ENCODE results near the gene LRRC49. TPM values are rescaled to one million over a fixed set of nuclear protein-coding genes. Genes with fewer than 3 reads are reported as not detected.

Gene LRRC49
- polyA plus RNA-seq, 6 donors from 2014 or later: 0.26 to 0.63 TPM; not detected in 4

DNA sequence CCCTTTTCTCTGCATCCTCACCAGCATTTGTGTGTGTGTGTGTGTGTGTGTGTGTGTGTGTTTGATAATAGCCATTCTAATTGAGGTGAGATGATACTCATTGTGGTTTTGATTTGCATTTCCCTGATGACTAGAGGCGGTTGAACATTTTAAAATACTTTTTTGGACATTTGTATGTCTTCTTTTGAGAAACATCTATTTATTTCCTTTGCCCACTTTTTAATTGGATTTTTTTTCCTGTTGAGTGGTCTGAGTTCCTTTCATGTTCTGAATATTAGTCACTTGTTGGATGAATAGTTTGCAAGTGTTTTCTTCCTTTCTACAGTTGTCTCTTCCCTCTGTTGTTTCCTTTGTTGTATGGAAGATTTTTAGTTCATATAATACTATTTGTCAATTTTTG, 168.4 kb downstream of the LRRC49 start:
- H3K27ac Mint-ChIP-seq: peak overlapping the region in 1 of 6 donors; percentile 64

DNA sequence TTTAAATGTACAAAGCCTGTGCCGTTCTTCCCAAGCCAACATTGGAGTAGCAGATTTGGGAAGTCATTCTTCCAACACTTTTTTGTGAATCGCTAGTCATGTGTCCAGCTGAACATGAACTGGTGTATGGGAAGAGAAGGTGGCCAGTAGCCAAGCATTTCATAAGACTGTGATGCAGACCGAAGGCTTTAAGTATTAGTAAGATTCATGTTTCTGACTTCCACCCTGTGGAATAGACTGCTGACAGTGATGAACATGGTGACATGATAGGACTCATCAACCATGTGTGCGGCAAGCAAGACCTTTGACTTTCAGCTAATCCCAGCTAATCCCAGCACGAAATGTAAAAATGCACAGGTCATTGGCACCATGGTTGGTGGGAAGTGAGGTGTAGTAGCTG, 174.4 kb downstream of the LRRC49 start:
- ATAC-seq (ENCODE audit: low read depth in 2 of 2) (no peak), DNase-seq (no peak)
- Mint-ChIP-seq H3K4me3 (no peak overlapping the region), H3K4me1 (no peaks in the 10 kb centered on the region), H3K27ac (no peak overlapping the region), H3K27me3 (peaks cover 9 to 25% (median 10%) of the 10 kb centered on the region in 3 donors), H3K9me3 (peaks cover 0 to 5% (median 2%) of the 10 kb centered on the region in 7 donors), H3K36me3 (no peaks in the 10 kb centered on the region)

More for the DNA sequence above, 168.4 kb downstream of the LRRC49 start:
- DNase-seq (no peak), ATAC-seq (ENCODE audit: low read depth in 2 of 2) (no peak)
- Mint-ChIP-seq H3K9me3 (peaks cover 0 to 20% (median 11%) of the 10 kb centered on the region in 7 donors), H3K36me3 (peaks cover 0 to 7% of the 10 kb centered on the region in 2 donors), H3K4me1 (no peaks in the 10 kb centered on the region), H3K27me3 (peaks cover 0 to 21% (median 7%) of the 10 kb centered on the region in 3 donors), H3K4me3 (no peak overlapping the region)

DNA sequence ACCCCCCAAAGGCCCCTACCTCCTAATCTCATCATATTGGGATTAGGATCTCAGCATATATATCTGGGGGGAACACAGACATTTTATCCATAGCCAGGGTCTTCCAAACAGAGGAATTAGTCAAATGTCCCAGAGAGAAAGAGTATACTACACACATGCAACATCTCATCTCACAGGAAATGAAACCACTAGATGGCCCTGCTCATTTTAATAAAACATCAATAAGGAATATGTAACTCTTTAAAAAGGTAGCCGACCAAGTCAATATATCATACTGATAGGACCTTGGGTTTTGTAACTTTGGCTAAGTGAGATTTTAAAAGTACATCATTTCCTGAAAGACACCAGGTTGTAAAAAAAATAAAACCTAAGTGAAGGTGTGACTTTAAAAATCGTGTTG, 177.1 kb downstream of the LRRC49 start:
- H3K4me3 Mint-ChIP-seq: no peak overlapping the region
- no peak overlapping the region for H3K27ac Mint-ChIP-seq
- peaks cover 0 to 3% of the 10 kb centered on the region in 2 donors for H3K36me3 Mint-ChIP-seq
- H3K9me3 Mint-ChIP-seq: peaks cover 0 to 16% (median 6%) of the 10 kb centered on the region in 7 donors
- ATAC-seq (ENCODE audit: low read depth in 2 of 2): no peak
- DNase-seq: no peak
- H3K4me1 Mint-ChIP-seq: no peaks in the 10 kb centered on the region
- H3K27me3 Mint-ChIP-seq: peaks cover 10 to 21% (median 12%) of the 10 kb centered on the region in 3 donors

DNA sequence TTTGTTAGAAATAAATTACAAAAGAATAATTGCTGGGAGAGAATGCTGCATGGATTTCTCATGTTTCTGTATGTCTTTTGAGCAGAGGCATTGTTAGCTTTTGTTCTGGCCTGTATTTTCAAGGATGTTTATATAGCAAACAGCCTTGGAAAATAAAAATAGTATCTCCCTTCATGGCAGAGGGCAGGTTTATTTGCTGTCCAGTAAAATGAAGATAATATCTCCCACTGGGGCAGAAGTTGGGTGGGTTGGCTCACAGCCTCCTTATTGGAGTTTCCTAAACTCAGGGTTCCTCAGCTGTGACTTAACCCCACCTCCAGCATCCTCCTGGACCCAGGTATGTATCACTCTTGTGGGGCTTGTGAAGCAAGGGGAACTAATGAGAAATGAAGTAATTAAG, 178.9 kb downstream of the LRRC49 start:
- no peaks in the 10 kb centered on the region for H3K4me1 Mint-ChIP-seq
- no peak overlapping the region for H3K4me3 Mint-ChIP-seq
- no peak overlapping the region for H3K27ac Mint-ChIP-seq
- H3K27me3 Mint-ChIP-seq: peaks cover 10 to 21% (median 12%) of the 10 kb centered on the region in 3 donors
- H3K36me3 Mint-ChIP-seq: peaks cover 0 to 3% of the 10 kb centered on the region in 2 donors
- ATAC-seq (ENCODE audit: low read depth in 2 of 2) (no peak), DNase-seq (no peak)
- peaks cover 0 to 22% (median 6%) of the 10 kb centered on the region in 7 donors for H3K9me3 Mint-ChIP-seq

DNA sequence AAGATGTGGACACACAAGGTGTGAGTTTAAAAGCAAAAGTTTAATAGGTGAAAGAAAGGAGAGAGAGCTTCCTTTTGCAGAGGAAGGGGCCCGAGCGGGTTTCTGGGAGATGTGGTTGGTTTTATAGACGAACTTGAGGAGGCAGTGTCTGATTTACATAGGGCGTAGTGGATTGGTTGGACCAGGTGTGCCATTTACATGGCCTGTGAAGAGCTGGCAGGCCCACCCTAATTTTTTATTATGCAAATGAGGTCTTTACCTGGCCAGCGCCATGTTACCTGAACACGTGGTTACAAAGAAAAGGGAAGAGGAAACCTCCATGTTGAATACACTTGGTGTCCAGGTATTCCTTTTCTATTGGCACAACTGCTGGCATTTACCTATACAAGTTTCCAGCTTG, 179.8 kb downstream of the LRRC49 start:
- no peak overlapping the region for H3K4me3 Mint-ChIP-seq
- ATAC-seq (ENCODE audit: low read depth in 2 of 2): no peak
- DNase-seq: no peak
- no peak overlapping the region for H3K27ac Mint-ChIP-seq
- H3K36me3 Mint-ChIP-seq: peaks cover 0 to 3% of the 10 kb centered on the region in 2 donors
- H3K9me3 Mint-ChIP-seq: peaks cover 3 to 28% (median 6%) of the 10 kb centered on the region in 7 donors
- H3K4me1 Mint-ChIP-seq: no peaks in the 10 kb centered on the region
- peaks cover 7 to 21% (median 8%) of the 10 kb centered on the region in 3 donors for H3K27me3 Mint-ChIP-seq

DNA sequence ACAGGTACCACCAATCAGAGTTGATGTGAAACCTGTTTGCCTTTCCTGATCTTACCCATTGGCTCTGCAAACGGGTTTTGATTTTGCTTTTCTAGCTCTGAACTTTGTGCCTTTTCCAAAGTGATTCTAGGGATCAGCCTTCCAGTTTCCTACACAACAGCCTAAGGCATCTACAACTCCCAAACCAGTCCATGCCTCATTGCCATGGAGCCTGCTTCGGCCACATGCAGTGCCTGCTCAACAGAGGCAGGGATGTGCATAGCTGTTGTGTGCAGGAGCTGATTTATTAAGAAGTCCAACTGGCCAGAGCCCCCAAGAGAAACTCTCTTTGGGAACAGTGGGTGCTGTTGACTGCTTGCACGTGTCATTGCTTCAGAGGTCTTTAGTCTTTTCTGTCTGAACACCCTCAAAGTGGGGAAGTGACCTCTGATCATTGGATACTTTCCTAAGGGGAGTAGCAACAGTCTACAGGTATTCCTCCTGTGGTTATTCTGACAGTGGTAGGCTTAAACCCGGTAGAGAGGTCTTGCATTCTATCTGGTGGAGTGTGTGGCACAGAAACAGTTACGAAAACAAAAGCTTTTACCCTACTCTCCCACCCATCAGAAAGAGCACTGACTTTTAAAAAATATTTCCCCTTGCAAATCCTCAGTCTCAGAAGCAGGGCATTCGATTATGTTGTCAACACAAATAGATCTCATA, 186.0 kb downstream of the LRRC49 start:
- peaks cover 3 to 8% of the 10 kb centered on the region in 2 donors for H3K36me3 Mint-ChIP-seq
- DNase-seq: no peak
- ATAC-seq (ENCODE audit: low read depth in 2 of 2): no peak
- no peak overlapping the region for H3K27ac Mint-ChIP-seq
- no peaks in the 10 kb centered on the region for H3K4me1 Mint-ChIP-seq
- H3K4me3 Mint-ChIP-seq: no peak overlapping the region
- H3K9me3 Mint-ChIP-seq: peaks cover 1 to 27% (median 5%) of the 10 kb centered on the region in 7 donors
- H3K27me3 Mint-ChIP-seq: peaks cover 14 to 20% (median 19%) of the 10 kb centered on the region in 3 donors

DNA sequence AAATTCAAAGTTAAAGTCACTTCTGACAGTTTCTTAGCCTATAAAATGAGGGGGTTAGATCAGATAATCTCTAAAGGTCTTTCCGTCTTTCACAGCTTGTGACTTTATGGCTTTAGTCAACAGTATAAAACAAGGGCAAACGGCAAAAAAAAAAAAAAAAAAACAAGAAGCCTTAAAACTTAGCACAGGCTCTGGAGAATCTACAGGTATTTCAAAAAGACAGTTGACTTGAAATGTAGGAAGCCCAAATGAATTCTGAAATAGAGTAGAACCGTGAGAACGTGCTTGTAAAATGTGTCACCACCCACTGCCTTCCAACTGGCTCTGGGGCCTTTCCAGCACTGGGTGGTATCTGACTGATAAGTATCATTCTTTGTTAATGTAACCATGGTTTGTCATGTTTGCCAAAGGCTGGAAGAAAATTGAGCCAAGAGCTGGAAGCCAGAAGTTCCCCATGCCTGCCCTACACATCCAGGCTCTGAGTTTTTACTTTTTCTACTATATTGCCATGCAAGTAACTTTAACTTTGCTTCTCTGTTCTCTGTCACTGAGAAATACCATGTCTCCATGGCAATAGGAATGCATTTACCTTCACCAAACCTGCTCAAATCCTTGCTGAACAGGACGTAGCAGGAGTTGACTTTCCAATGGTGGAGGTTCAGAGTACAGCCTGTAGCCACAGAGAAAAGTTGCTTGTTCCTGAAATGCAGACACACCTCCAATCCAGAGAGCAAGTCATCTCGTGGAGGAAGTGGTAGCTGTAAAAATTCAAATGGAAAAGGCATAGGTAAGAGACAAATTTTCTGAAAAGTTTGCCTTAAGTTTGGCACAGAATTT, 186.8 kb downstream of the LRRC49 start:
- Mint-ChIP-seq H3K9me3 (peaks cover under 1 to 20% (median 4%) of the 10 kb centered on the region in 7 donors), H3K36me3 (peaks cover 0 to 8% of the 10 kb centered on the region in 2 donors), H3K27me3 (peaks cover 20 to 25% (median 20%) of the 10 kb centered on the region in 3 donors), H3K27ac (no peak overlapping the region), H3K4me1 (no peaks in the 10 kb centered on the region), H3K4me3 (no peak overlapping the region)
- no peak for ATAC-seq (ENCODE audit: low read depth in 2 of 2)
- DNase-seq: no peak

DNA sequence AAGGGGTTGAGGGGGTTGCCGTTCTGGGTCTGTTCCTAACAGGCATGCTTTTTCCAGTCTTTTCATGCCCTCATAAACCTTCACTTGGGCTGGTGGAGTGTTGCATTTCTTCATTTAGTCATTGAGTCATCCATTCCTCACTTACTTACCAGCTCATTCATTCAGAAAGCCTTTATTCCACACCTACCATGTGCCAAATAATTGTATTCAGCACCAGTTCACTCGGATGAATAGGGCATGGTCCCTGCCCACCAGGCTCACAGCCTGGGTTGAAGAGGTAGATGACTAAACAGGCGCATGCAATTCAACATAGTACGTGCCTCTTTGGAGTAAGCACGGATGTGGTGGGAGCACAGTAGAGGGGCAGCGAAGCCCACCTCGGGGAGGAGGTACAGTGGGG, 187.5 kb downstream of the LRRC49 start:
- Mint-ChIP-seq H3K36me3 (peaks cover 0 to 8% of the 10 kb centered on the region in 2 donors), H3K27ac (no peak overlapping the region), H3K4me1 (no peaks in the 10 kb centered on the region), H3K27me3 (peaks cover 20 to 25% (median 20%) of the 10 kb centered on the region in 3 donors), H3K9me3 (peaks cover 0 to 19% (median 4%) of the 10 kb centered on the region in 7 donors), H3K4me3 (no peak overlapping the region)
- no peak for DNase-seq
- no peak for ATAC-seq (ENCODE audit: low read depth in 2 of 2)

DNA sequence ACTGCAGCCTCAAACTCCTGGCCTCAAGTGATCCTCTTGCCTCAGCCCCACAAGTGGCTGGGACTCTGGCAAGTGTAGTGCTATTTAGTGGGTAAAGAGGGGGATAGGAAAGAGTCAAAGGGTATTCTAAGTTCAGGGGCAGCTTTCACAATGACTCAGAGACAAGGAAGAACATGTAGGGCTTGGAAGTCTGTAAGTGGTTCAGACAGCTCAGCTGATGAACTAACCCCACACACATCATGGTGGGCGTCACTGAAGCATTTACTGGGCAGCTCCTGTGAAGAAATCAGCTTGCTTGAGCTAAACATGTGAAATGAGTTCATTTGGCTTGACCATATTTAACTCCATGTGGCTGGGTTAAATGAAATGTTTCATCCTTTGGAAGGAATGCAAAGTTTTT, 188.1 kb downstream of the LRRC49 start:
- no peak overlapping the region for H3K4me3 Mint-ChIP-seq
- DNase-seq: no peak
- peaks cover 0 to 19% (median 4%) of the 10 kb centered on the region in 7 donors for H3K9me3 Mint-ChIP-seq
- no peak for ATAC-seq (ENCODE audit: low read depth in 2 of 2)
- H3K36me3 Mint-ChIP-seq: peaks cover 0 to 8% of the 10 kb centered on the region in 2 donors
- H3K4me1 Mint-ChIP-seq: no peaks in the 10 kb centered on the region
- peak overlapping the region in 1 of 6 donors; percentile 0 for H3K27ac Mint-ChIP-seq
- H3K27me3 Mint-ChIP-seq: peaks cover 20 to 25% (median 20%) of the 10 kb centered on the region in 3 donors

DNA sequence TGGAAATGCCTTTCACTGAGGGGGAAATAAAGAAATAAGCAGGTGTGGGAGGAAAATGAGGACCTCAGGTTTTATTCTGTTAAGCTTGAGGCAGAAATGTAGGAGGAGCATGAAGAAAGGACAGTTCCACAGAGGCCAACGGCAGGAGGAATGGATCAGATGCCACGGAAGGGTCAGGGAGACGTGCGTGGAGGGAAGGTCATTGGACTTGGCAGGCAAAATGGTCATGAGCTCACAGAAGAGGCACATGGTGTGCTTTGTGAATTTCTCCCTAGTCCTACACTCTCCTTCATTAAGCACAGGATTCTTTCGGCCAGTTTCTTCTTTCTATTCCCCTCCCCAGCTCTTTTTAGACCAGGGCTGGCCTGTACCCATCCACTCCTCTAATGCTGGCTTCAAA, 190.2 kb downstream of the LRRC49 start:
- Mint-ChIP-seq H3K27me3 (peaks cover 20 to 30% (median 27%) of the 10 kb centered on the region in 3 donors), H3K4me1 (no peaks in the 10 kb centered on the region), H3K36me3 (peaks cover 0 to 8% of the 10 kb centered on the region in 2 donors), H3K9me3 (peaks cover 3 to 19% (median 5%) of the 10 kb centered on the region in 7 donors), H3K4me3 (peak overlapping the region in 1 of 8 donors; percentile 42), H3K27ac (peak overlapping the region in 1 of 6 donors; percentile 10)
- ATAC-seq (ENCODE audit: low read depth in 2 of 2) (no peak), DNase-seq (no peak)

DNA sequence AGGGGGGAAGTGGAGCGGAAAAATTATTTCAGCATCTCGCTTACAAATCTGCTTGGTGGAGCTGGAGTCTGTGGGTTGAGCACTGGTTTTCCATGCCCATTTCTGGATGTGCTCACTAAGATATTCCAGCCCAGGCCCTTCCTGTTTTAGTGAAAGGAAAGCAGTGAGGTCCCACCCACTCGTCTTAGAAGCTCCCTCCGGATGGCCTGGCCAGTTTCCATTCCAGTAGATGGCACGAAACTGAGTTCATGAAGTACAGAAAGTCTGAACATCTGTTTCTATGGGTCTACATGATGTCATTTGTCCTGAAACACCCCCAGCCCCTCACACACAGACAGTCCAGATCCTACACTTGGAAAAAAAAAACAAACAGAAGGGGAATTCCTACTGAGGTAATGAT, 190.7 kb downstream of the LRRC49 start:
- Mint-ChIP-seq H3K27ac (no peak overlapping the region), H3K4me3 (no peak overlapping the region), H3K27me3 (peaks cover 20 to 28% (median 25%) of the 10 kb centered on the region in 3 donors), H3K4me1 (no peaks in the 10 kb centered on the region), H3K9me3 (peaks cover 4 to 16% (median 7%) of the 10 kb centered on the region in 7 donors), H3K36me3 (peaks cover 0 to 8% of the 10 kb centered on the region in 2 donors)
- DNase-seq (no peak), ATAC-seq (ENCODE audit: low read depth in 2 of 2) (no peak)

DNA sequence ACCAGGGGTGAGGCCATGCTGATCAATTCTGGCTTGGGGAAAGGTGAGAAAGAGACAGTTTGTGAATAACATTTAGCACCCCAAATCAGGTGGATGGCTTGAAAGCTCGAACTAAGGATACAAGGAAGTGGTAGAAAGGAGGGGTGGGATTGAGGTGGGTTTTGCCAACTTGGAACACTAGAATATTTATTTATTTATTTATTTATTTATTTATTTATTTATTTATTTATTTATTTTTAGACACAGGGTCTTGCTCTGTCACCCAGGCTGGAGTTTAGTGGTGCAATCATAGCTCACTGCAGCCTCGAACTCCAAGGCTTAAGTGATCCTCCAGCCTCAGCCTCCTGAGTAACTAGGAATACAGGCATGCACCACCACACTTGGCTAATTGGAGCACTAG, 191.6 kb downstream of the LRRC49 start:
- DNase-seq: no peak
- Mint-ChIP-seq H3K27ac (no peak overlapping the region), H3K4me3 (no peak overlapping the region), H3K4me1 (no peaks in the 10 kb centered on the region), H3K27me3 (peaks cover 20 to 25% (median 24%) of the 10 kb centered on the region in 3 donors), H3K36me3 (peaks cover 0 to 8% of the 10 kb centered on the region in 2 donors), H3K9me3 (peaks cover 6 to 20% (median 14%) of the 10 kb centered on the region in 7 donors)
- ATAC-seq (ENCODE audit: low read depth in 2 of 2): no peak

DNA sequence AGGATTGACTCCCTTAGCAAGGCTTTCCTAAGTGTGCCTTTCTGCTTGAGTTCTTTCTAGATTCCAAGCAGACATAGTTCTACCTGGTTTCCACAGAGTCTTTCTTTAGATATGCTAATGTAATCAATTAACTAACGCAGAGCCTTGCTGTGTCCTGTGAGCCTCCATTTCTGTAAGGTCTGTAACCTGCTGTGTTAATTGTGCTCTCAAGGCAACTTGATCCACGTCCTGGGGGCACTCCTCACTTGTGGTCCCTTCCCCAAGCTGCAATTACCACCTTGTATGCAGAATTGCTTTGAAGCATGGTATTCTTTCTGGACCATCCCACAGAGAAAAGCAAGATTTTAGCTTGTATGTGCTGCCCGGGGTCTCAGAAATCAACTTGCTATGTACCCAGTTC, 193.2 kb downstream of the LRRC49 start:
- H3K36me3 Mint-ChIP-seq: peaks cover 0 to 8% of the 10 kb centered on the region in 2 donors
- H3K27me3 Mint-ChIP-seq: peaks cover 20 to 25% (median 23%) of the 10 kb centered on the region in 3 donors
- DNase-seq: no peak

More for the DNA sequence above, 193.2 kb downstream of the LRRC49 start:
- Mint-ChIP-seq H3K4me1 (no peaks in the 10 kb centered on the region), H3K27ac (no peak overlapping the region), H3K9me3 (peaks cover 6 to 24% (median 14%) of the 10 kb centered on the region in 7 donors), H3K4me3 (no peak overlapping the region)
- no peak for ATAC-seq (ENCODE audit: low read depth in 2 of 2)
